ENCODE measurements around the gene ABCD3.
A peak's percentile ranks its signal among the peaks of the same experiment; 100 is the strongest.

Gene ABCD3

DNA sequence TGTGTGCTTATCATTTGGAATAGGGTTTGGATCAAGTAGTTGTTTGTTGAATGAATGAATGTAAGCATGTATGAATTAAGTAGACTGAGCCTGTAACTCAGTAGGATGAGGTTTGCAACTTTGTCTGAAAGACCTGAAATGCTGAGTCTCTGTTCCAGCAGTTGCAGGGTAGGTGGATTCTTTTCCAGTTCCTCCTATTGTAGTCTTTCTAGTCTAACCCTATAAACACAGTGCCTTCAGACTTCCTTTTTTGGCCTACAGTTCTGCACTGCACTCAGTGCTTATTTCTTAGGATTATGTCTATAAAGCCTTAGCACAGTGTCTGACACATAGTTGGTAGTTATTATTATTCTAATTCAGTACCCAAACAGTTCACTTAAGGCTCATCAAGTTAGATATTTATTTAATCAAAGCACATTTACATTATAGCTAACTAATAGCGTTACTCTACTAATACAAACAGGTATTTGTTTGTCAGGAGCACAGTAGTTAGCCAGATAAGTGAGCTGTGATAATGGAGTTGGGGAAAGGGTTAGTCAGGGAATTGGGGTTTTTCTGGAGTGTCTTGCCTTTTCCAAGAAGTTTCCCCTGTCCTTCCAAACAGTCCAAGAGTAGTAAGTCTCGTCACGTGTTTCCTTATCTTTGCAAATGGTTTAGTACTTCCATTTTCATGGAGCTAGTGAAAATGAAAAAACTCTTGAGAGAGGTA lies 45.0 kb downstream of the ABCD3 start:
- FAIRE-seq, result no peak

DNA sequence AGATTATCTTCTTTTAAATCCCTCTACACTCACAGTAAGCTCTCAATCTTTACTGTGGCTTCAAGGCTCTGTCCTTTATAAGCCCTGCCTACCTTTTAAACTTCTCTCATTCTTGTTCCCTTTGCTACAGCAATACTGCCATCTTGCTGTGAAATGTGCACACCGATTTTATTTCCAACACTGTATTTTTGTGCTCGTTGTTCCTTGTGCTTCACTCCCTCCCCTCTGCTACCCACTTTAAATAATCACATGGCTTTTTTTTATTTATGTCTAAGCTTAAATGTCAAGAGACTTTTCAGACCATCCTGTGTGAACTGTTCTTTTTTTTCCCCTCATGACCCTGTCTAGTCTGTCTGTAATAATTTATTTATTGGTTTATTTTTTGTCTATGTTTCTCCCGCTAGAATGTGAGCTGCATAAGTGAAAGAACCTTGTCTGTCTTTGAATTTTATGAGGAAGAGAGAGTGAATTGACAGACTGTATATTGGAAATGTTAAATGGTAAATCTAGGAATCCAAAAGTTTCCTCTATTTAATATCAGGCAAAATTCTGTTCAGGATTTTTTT lies 45.7 kb downstream of the ABCD3 start:
- FAIRE-seq, result peak; percentile 90

DNA sequence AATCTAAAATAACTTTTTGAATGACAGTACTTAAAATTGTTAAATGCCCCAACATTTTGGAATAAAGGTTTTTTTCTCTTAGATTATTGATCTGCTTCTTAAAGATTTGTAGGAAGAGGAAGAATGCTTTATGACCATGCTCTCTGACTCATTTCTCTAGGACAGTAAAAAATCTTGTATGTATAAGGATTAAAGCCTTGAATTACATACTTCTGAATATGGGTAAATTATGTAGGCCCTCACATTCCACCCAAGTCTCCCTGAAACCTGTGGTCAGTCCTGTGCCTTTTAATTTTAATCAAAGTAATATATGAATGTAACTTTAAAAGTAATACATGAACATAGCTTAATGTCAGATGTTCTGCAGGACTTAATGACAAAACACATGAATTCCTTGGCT lies 50.5 kb downstream of the ABCD3 start:
- FAIRE-seq, result no peak

DNA sequence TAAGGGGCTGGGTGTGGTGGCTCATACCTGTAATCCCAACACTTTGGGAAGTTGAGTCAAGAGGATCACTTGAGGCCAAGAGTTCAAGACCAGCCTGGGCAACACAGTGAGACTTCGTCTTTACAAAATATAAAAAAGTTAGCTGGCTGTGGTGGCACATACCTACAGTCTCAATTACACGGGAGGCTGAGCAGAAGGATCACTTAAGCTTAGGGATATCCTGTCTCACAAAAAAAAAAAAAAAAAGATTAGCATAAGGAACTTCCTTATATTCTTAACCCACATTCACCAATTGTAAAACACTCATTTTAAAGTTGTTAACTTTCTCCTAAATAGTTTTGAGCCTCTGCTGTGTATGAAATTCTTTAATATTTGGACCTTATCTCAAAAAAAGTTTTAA lies 53.1 kb downstream of the ABCD3 start:
- FAIRE-seq, result no peak

DNA sequence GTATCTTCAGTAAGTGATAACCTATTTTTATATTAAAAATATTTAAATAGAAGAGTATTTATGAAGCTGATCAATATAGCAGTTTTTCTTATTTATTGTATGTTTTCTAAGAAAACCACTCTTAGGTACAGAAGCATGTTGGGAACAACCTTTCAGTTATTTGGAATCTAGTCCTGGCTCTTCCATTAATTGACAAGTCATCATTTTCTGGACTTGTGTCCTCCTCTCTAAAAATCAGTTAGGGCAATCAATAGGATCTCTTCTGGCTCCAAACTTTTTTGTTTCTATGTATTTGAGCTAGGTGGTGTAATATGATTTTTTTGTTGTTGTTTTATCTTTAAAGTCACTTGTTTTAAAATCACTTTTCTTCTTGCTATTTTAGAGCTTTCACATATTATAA lies 57.0 kb downstream of the ABCD3 start:
- FAIRE-seq, result no peak

DNA sequence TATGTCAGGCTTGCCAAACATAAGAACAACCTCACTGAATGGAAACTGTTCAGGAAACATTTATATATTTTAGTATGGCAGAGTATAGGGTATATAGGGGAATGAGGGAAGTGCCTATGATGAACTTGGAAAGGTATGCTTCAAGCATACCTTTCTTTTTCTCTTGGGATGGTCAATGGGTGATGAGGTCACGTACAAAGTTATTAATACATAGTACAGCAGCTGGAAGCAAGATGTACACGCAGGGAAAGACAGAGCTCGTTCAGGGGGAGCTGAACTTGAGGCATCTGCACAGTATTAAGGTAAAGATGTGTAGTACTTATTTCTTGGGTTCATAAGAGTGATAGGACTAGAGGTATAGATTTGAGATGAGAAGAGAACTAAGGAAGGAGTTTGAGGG lies 61.5 kb downstream of the ABCD3 start:
- no peak for FAIRE-seq

DNA sequence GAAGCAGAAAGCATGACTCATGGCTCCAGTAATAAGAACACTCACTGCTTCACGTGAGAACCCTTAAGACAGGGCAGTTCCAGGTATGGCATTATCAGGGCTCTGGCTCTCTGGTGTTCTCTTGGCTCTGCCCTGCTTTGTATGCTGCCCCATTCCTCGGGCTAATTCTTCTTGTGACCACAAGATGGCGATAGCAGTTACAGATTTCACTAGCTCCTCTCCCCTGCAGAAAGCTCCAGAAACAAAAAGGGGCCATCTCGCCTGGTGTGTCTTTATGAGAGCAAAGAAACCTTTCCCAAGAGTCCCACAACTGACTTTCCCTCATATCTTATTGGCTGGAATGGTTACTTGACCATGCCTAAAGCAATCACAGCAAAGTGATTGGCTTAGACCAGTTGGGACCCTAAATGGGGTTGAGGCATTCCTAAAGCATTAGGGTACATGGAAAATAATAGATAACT lies 63.3 kb downstream of the ABCD3 start:
- FAIRE-seq, result peak; percentile 53

DNA sequence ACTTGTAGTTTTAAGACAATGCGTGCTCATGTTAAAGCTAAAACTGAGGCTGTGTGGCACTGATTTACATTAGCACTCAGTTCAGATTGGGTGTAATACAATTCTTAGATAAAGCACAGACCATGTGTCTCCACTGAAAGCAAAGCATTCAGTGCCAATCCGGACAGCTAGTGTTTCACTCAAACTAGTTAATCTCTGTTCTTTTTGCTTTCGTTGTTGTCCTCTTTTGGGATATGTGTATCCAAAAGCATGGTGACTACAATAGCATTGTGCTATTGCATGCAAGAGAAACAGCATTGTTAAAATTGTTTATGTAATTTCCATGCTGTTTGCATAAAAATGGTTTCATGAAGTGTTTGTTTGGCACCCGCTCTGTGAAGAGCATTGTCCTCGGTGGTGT lies 68.8 kb downstream of the ABCD3 start:
- FAIRE-seq, result no peak

DNA sequence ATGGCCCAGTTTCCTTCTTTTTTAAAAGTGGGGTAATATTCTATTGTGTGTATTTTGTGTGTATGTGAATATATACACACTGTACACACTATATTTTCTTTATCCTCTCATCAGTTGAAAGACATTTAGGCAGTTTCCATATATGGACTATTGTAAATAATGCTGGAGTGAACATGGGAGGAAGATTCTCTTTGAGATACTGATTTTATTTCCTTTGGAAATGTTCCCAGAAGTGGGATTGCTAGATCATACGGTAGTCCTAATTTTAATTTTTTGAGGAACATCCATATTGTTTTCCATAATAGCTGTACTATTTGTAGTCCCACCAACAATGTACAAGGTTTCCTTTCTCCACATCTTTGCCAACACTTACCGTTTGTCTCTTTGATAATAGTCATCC lies 72.4 kb downstream of the ABCD3 start:
- FAIRE-seq, result no peak

DNA sequence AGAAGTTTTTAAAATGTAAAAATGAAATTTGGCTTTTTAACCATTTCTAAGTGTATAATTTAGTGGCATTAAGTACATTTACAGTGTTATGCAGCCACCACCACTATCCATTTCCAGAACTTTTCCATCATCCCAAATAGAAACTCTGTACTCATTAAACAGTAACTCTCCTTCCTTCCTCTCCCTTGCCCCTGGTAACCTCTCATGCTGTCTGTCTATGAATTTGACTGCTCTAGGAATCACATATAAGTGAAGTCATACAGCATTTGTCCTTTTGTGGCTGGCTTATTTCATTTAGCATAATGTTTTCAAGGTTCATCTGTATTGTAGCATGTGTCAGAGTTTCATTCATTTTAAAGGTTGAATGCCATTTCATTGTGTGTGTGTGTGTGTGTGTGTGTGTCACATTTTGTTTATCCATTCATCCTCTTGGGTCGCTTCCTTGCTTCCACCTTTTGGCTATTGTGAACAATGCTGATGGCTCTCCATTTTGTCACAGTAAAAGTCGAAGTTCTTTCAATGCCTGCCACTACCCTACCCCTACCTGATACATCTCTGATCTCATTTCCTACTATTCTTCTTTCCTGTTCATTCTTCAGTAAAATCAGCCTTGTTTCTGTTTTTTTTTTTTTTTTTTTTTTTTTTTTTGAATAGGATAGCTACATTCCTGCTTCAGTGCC lies 78.0 kb downstream of the ABCD3 start:
- FAIRE-seq, result no peak

DNA sequence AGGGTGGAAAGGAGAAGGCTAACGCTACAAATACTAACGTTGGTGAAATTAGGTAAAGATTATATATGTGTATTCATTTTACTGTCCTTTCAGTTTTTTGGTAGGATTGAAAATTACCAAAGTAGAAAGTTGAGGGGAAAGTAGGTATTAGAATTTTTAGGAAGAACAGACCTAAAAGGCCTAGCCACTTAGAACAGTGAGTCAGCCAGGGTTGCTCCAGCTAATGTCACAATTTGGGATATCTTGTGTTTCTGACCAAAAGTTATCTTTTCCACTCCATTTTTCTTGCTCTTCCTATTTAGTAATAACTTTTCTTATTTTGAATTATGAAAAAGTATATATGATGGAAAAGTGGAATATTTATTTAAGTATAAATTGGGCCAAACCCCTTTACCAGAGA lies 83.2 kb downstream of the ABCD3 start:
- no peak for FAIRE-seq

DNA sequence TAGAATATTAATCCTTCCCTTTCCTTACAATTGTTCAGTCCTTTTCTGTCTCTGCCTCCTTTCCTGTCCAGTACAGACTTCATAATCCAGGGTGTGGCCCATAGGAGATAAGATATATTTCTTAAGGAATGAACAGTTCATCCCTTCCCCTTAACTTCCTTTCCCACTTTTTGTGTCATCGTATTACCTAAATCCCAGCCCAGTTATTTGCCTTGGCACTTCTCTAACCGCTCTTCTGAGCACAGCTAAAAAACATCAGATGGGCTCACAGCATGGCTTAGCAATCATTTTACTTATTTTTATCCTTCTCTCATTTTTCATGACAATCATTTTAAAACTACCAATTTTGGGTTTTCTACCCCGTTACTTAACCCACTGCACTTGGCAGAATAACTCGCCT lies 83.7 kb downstream of the ABCD3 start:
- no peak for FAIRE-seq

DNA sequence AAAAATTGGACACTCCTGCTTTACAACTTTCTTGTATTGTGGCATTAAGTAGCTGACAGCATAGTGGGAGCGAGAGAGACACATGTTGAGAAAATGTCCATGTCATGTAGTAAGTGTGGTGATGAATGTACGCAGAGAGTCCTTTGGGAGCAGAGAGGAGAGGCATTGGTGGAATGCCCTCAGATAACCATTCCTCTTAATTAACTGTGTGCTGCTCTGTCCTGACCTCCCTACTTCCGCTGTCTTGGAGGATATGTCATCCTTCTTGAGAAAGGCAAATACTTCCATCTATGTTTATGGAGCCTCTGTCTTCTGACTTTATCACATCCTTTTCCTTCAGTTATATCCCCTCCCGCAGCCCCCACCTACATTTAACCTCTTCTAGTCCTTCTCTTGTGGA lies 85.0 kb downstream of the ABCD3 start:
- FAIRE-seq, result no peak

DNA sequence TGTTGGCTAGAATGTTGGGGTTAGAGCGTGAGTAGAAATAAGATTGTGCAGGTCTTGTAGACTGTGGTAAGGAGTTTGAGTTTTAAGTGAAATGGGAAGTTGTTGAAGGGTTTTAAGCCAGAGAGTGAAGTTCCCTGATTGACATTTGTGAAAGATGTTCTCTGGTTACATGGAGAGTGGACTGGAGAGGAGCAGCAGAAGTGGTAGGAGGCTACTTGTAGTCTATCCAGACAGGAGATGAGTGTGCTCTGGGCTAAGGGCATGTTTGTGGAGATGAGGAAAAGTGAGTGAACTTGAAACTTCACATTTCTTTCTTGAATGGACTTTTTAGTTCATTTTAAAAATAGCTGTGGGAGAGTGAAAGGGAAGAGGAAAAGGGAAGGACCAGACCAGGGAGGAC lies 86.4 kb downstream of the ABCD3 start:
- FAIRE-seq, result no peak

DNA sequence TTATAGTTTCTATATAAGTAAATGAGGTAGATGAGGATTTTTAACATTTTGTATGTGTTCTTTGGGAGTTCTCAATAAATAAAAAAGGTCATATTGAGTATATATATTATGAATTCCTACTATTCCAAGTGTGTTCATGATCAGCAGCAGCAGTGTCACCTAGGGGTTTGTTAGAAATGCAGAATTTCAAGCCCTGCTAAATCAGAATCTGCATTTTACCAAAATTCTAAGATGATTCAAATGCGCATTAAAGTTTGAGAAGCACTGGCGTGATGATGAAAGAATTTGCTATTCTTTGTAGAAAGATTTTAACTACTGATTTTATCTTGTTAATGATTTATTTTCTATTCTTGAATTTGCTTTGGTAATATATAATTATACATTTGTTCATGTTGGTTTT lies 94.6 kb downstream of the ABCD3 start:
- FAIRE-seq, result no peak

DNA sequence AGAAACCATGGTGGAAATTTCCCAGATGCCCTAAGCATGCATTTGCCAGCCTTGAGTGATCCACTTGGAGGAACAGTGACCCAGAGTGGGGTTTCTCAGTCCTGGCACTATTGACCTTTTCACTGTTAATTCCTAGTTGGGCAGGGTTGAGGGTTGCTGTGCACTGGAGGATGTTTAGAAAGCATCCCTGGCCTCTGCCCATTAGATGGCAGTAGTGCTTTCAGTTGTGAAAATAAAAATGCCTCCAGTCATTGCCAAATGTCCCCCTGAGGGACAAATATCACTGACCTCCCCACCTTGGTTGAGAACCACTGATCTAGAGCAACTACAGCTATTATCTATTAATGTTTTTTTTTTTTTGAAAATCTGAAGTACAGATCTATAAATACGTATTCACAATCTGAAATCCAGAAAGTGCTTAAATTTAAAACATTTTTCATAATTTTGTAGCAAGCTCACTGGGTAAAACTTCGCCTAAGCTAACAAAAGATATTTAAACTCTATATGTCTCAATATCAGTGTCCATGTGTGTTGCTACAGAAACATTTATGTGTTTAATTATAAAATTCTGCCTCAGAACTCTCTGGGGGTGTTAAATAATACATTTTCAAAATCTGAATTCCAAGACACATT lies 96.0 kb downstream of the ABCD3 start:
- peak; percentile 42 for FAIRE-seq

DNA sequence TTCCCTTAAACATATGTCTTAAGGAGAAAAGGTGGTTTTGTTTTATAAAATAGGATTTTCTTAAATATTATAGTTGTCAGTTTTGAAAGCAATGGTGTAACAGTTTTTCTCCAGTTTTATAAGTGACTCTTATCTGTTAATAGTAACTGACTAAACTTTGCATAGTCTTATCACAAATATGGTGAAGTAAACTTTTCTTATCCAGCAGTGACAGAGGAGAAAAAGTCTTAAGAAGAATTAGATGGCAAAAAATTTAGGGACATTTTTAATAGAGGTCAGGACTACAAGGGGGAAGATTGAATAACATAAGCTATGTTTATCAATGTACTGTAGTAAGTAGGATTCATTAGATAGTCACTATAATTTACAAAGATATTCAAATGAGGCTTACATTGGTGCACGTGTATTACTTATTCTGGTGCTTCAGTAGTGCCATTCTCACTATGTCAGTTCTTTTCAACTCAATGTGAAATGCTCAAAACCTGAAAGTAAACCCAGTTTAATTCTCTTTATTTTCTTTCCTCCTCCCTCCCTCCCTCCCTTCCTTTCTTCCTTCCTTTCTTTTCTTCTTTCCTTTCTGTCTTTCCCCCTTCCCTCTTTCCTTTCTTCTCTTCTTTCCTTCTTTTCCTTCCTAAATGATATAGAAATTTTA lies 97.2 kb downstream of the ABCD3 start:
- FAIRE-seq, result no peak

DNA sequence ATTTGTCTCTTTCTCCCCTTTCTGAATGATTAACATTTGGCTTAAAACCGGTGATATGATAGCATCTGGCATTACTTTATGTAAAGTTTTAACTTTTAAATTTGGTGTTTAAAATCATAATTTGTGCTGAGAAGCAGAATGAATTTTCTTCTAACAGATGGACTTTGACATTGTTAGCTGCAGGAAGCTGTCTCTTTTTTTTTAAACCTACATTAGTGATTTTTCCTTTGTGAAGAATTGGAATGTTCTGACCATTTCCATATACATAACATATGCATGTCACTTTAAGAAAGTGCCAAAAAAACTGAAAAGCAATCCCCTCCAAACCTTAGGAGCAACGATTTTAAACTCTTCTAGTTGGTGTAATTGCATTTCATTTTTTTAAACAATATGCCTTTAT lies 101.2 kb downstream of the ABCD3 start:
- no peak for FAIRE-seq

DNA sequence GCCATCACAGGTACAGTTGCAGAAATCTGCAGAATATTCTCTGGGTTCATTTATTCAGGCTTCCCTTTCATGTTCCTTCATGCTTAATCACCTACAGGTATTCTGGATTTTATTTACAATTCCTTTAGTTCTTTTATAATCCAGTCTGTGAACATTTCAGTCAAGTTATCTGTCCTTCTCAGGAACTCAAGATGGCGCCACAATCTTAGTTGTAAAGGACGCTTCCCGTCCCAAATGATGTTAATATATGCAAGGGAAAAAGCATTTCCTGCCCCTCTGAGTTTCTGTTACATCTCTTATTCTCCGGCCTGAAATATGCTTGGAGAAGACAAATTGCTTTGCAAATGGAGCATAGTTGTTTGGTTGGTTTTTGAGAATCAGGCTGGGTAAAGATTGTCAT lies 104.1 kb downstream of the ABCD3 start:
- no peak for FAIRE-seq

DNA sequence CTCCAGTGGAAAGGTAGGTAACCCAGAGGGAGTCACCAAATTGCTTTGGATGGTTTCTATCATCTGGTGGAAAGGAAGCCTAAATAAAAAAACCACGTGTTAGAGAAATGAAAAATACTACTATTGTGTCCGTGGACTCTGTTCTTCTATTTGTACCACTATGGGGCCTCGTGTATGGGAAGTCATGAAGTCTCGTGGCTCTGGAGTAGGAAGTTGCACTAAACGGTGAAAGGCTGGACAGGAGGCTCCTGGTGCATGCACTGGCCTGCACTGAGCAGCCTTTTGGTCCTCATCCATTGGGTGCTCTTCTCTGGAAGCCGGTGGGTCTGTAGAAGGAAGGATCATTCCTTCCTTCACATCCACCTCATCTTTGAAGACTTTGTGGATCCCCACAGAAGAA lies 106.3 kb downstream of the ABCD3 start:
- no peak for FAIRE-seq

DNA sequence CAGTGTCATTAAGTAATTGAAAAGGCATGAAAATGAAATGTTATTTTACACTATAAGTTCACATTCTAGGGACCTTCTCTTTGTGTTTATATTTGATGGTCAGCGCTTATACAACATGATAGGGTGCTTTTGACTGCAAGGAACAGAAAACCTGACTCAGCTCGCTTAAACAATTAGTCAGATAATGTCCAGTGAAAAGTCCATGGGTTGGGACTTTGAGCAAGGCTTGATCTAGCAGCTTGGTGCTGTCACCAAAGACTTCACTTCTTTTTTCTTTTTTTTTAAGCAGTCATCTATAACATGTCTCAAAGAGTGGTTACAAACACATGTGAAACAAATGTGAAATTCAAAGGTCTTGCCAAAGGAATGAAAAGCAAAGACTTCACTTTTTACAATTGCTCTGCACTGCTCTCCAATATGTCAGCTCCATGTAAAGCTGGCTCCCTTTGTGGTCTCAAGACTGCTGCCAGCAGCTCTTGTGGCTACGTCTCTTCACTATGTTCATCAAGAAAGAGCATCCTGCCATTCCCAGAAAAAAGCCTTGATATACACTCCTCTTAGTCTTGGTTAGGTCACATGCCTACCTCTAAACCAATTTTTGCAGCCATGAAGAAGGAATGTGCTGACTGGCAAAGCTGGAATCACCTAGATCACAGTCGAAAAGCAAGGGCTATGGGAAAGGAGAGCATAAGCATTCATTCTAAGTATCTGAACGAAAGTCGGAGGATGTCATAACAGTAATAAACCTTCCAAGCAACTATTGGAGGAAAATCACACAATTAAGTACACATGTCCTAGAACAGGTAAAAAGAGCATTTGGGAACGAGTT lies 108.2 kb downstream of the ABCD3 start:
- FAIRE-seq, result no peak

DNA sequence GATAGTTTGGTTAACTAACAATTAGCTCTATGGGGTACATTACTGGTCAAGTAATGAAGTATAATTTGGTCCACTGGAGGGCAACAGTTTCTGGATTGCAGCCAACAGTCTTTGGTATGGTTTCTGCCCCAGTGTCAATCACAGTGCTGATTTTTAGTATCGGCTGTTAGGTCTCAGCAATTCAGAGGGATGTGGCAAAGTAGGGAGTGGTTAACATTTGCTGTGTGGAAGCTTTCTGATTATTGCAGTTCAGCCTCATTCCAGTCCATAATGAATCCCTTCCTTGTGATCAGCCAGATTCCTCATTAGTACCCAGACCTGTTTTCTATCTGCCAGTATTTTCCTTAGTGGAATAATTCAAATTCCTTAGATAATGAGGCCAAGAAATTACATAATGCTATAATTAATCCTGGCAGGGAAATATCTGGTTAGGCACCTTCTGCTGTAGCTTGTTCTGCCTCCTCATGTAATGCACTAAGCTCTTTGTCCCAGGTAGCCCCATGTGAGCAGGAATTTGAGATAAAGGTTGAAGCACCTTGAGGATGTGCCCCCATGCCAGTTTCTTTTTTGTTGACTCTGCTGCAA lies 109.3 kb downstream of the ABCD3 start:
- no peak for FAIRE-seq

Measured in TTC549 (cell line).